SU-DHL-6 (cell line): Measurements from ENCODE around the gene PMEL.

Source experiments
- H2AFZ ChIP-seq: fragments of 200-600 bp; sonication (generic); 2 replicates; pipeline ENCODE4 v1.6.1; 2014; ENCODE audit warnings: low read depth, mild to moderate bottlenecking, moderate library complexity, mixed read lengths, antibody characterized with exemption, low read length; ENCODE audit not compliant: severe bottlenecking
- H3F3A ChIP-seq: fragments of 200-600 bp; shearing (Covaris generic); 2 replicates; pipeline ENCODE4 v1.6.0; 2016; ENCODE audit warnings: antibody characterized with exemption, mild to moderate bottlenecking; ENCODE audit not compliant: insufficient read depth
- H3K27ac ChIP-seq: fragments of 200-600 bp; sonication (generic); 2 replicates; pipeline ENCODE4 v1.5.1; 2016; ENCODE audit warnings: low read depth, mild to moderate bottlenecking, low read length, moderate library complexity, mixed read lengths
- H3K27me3 ChIP-seq: fragments of 200-600 bp; sonication (generic), shearing (Covaris generic); 2 replicates; pipeline ENCODE4 v1.6.0; 2014; ENCODE audit warnings: mild to moderate bottlenecking, low read length
- H3K36me3 ChIP-seq: fragments of 200-600 bp; sonication (generic); 2 replicates; pipeline ENCODE4 v1.6.1; 2014; ENCODE audit warnings: mild to moderate bottlenecking, low read length, mixed read lengths
- H3K4me2 ChIP-seq: fragments of 300-600, 200-600 bp; shearing (Covaris generic), sonication (generic); 2 replicates; pipeline ENCODE4 v1.6.0; 2014; ENCODE audit warnings: low read length, low read depth, mild to moderate bottlenecking; ENCODE audit not compliant: poor library complexity, severe bottlenecking
- H3K4me3 ChIP-seq: fragments of 200-600 bp; sonication (generic); 2 replicates; pipeline ENCODE4 v1.5.1; 2014; ENCODE audit warnings: antibody characterized with exemption, low read length, mild to moderate bottlenecking, mixed read lengths; ENCODE audit not compliant: insufficient read depth, poor library complexity, severe bottlenecking
- H3K79me2 ChIP-seq: fragments of 200-600 bp; sonication (generic); 2 replicates; pipeline ENCODE4 v1.6.1; 2014; ENCODE audit warnings: mild to moderate bottlenecking, low read length, moderate library complexity; ENCODE audit not compliant: insufficient read depth
- H3K9ac ChIP-seq: fragments of 200-600 bp; sonication (generic); 2 replicates; pipeline ENCODE4 v1.7.0; 2014; ENCODE audit warnings: mild to moderate bottlenecking, low read length
- H3K9me2 ChIP-seq: fragments of 200-600 bp; sonication (generic); replicated peaks from 2 replicates; pipeline ENCODE4 v1.6.1; 2014; ENCODE audit warnings: low read length; ENCODE audit not compliant: insufficient read depth
- H3K9me3 ChIP-seq: fragments of 200-600 bp; sonication (generic); 2 replicates; pipeline ENCODE4 v1.6.1; 2014; ENCODE audit warnings: low read length, mixed read lengths; ENCODE audit not compliant: insufficient read depth
- H4K20me1 ChIP-seq: fragments of 200-600 bp; sonication (generic); 2 replicates; pipeline ENCODE4 v1.6.1; 2014; ENCODE audit warnings: low read depth, mild to moderate bottlenecking, antibody characterized with exemption, low read length, moderate library complexity, mixed read lengths
- EZH2phosphoT487 ChIP-seq: fragments of 200-600 bp; sonication (generic), shearing (Covaris generic); conservative IDR thresholded peaks from 2 replicates; pipeline ENCODE4 v1.6.1; 2018; ENCODE audit warnings: mild to moderate bottlenecking, antibody characterized with exemption, low read length, moderate library complexity, mixed read lengths
- TF ChIP-seq, protein P1 (sequence below): fragments of 200-600 bp; sonication (generic); IDR thresholded peaks from one replicate; pipeline ENCODE4 v1.5.1; 2017; ENCODE audit warnings: antibody characterized with exemption, mild to moderate bottlenecking, low read length, moderate library complexity; ENCODE audit not compliant: insufficient read depth, poor library complexity, severe bottlenecking

Gene PMEL

DNA sequence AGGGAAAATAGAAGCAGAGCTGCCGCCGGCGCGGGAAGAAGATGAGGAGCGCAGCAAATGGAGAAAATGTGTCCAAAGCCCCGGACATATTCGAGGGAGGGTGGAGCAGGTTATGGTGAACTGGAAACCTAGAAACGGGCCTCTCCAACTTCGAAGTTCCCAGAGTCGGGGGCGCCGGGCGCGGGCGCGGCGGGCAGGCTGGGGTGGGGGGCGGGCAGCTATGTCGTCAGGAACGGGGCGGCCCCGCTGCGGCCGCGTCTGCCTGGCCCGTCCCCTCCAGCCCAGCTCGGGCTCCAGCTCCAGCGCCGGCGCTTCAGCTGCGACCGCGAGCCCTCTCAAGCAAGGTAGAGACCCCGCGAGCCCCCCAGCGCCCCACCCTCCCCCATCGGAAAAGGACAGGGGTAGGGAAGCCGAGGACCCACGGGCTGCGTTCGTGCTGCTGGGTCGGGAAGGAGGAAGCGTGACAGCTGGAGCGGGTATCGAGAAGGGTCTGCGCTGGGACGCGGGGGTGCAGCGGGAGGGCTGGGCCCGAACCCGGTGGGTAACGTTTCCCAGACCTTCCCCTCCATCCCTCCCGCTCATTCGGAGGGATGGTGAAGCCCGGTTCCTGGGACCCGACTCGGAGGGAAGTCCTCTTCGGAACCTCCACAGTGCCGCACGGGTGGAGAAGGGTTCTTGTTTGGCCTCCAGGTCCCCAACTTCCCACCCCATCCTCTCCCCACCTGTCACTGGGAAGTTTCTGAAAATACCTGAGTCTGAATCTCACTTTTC, 33.9 kb downstream of the PMEL start:
- Histone ChIP-seq H3K27ac (peak overlapping the region; percentile 100), H3K36me3 (no peaks in the 10 kb centered on the region), H3K4me2 (peak overlapping the region; percentile 86), H3K9me3 (no peaks in the 10 kb centered on the region), H2AFZ (peak overlapping the region; percentile 34), H3K27me3 (no peaks in the 10 kb centered on the region), H3F3A (peaks cover 46% of the 10 kb centered on the region), H3K4me3 (peak overlapping the region; percentile 72), H3K9me2 (no peaks in the 10 kb centered on the region), H4K20me1 (no peaks in the 10 kb centered on the region), H3K9ac (peak overlapping the region; percentile 91), H3K79me2 (peaks cover 15% of the 10 kb centered on the region; the same call in 1 of the 2 replicates)
- TF ChIP-seq EZH2phosphoT487 = no peak
- TF ChIP-seq, protein P1, sequence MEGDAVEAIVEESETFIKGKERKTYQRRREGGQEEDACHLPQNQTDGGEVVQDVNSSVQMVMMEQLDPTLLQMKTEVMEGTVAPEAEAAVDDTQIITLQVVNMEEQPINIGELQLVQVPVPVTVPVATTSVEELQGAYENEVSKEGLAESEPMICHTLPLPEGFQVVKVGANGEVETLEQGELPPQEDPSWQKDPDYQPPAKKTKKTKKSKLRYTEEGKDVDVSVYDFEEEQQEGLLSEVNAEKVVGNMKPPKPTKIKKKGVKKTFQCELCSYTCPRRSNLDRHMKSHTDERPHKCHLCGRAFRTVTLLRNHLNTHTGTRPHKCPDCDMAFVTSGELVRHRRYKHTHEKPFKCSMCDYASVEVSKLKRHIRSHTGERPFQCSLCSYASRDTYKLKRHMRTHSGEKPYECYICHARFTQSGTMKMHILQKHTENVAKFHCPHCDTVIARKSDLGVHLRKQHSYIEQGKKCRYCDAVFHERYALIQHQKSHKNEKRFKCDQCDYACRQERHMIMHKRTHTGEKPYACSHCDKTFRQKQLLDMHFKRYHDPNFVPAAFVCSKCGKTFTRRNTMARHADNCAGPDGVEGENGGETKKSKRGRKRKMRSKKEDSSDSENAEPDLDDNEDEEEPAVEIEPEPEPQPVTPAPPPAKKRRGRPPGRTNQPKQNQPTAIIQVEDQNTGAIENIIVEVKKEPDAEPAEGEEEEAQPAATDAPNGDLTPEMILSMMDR = no peak

DNA sequence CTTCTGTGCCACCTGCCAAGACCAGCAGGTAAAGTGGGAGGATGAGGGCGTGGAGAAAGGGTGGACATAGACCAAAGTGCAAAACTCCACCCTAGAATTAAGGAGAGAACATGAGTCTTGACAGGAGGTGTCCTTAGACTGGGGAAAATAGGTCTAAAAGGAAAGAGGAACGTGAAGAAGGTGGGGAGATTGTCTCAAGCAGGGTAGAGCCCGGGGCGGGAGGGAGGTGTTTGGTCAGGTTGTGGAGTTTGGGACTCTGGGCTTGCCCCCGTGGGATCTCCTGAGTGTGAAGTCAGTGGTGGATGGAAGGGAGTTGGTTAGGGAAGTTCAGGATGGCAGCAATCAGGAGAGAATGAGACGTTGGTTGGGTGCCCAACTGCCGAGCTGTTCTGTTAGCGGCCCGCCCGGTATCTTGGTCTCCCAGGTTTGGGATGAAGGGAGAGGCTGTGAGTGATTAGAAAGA, 34.5 kb downstream of the PMEL start:
- H3K9me2 ChIP-seq = no peaks in the 10 kb centered on the region
- peak overlapping the region; percentile 100 for H3K27ac ChIP-seq
- no peaks in the 10 kb centered on the region for H3K9me3 ChIP-seq
- peaks cover 50% of the 10 kb centered on the region for H3F3A ChIP-seq
- no peak for TF ChIP-seq EZH2phosphoT487
- TF ChIP-seq, protein P1 = no peak
- no peaks in the 10 kb centered on the region for H4K20me1 ChIP-seq
- H3K4me3 ChIP-seq = peak overlapping the region; percentile 72
- H3K27me3 ChIP-seq = no peaks in the 10 kb centered on the region
- peaks cover 19% of the 10 kb centered on the region for H3K79me2 ChIP-seq
- H3K4me2 ChIP-seq = peak overlapping the region; percentile 86
- H2AFZ ChIP-seq = peak overlapping the region; percentile 34
- no peaks in the 10 kb centered on the region for H3K36me3 ChIP-seq
- H3K9ac ChIP-seq = peak overlapping the region; percentile 91

DNA sequence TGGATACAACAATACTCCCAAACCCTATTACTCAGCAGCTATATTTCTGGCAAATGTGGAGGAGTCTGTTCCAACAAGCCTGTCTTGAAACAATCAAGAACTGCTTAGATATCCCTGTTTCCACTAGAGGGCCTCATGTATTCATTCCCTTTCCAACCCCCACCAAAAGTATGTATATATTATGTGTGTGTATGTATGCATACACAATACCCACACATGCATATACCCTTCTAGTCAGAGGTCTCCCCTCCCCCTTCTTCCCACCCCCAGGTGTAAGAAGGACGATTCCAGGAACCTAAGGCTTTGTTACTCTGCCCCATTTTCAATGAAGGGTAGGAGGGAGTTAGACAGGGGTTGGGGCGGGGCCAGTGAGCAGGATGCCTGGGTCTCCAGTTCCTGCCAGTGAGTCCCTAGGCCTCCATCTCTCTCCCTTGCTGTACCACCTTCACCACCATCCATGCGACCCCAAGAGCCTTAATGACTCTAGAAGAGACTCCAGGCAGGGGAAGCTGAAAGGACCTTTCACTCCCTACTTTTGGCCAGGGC, 35.0 kb downstream of the PMEL start, which contains the start of gene DGKA:
Gene DGKA (plus strand): TSS at position 392 of the 546 bp plus-strand sequence. CDS start 5,342 bp downstream, outside the sequence.
- no peaks in the 10 kb centered on the region for H3K9me2 ChIP-seq
- peak within 1 kb of the TSS; percentile 86 for H3K4me2 ChIP-seq
- no peaks in the 10 kb centered on the region for H3K27me3 ChIP-seq
- peaks cover 24% of the 10 kb centered on the region for H3K79me2 ChIP-seq
- peak within 1 kb of the TSS; percentile 100 for H3K27ac ChIP-seq
- no peaks in the 10 kb centered on the region for H3K9me3 ChIP-seq
- TF ChIP-seq, protein P1 = peak; percentile 57
- no peak for TF ChIP-seq EZH2phosphoT487
- H3K36me3 ChIP-seq = no peaks in the 10 kb centered on the region
- H4K20me1 ChIP-seq = no peaks in the 10 kb centered on the region
- peak within 1 kb of the TSS; percentile 72 for H3K4me3 ChIP-seq
- peak within 1 kb of the TSS; percentile 34 for H2AFZ ChIP-seq
- peak within 1 kb of the TSS; percentile 91 for H3K9ac ChIP-seq
- peaks cover 55% of the 10 kb centered on the region for H3F3A ChIP-seq
